ENCODE results near the gene C3orf80.

- TF ChIP-seq CTCF (IDR thresholded peaks at IDR 0.05): no peak
- no peak for TF ChIP-seq POLR2AphosphoS5 (IDR thresholded peaks at IDR 0.05)
Measured at GRCh38 chr3:160260587-160261270, 35.5 kb downstream of the C3orf80 start.
